Activated effector memory CD4-positive, alpha-beta T cell treated with Interleukin-2 at 50 U/mL for 16 hours (primary cell): ENCODE data around the gene ABTB1.

ENCODE experiments used
- DNase-seq: peaks from one replicate; pipeline ENCODE4 v3.0.0-alpha.2; 2020

The ABTB1 gene

DNA sequence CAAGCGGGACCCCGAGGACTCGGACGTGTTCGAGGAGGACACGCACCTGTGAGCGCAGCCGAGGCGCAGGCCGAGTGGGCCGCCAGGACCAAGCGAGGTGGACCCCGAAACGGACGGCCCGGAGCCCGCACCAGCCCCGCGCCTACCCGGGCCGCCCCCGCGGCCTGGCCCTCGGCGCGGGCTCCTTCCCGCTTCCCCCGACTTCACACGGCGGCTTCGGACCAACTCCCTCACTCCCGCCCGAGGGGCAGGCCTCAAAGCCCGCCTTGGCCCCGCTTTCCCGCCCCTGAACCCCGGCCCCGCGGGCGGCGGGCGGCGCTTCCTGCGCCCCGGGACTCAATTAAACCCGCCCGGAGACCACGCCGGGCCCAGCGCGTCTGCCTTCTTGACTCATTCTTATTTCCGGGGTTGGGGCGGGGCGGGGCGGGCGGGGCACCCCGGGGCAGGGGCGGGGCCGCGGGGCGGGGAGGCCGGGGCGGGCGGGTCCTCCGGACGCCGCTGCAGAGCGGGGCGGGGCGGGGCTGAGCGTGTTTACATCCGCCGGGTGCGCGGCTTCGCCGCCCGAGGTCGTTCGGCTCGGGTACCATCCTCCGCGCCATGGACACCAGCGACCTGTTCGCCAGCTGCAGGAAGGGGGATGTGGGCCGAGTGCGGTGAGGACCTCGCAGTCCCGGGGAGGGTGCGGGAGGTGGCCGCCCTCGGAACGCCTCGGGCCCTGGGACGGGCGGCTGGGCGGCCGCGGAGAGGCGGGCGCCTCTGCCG, at the start of gene ABTB1:
Gene ABTB1, plus strand, starts transcription at position 524 of the 762 bp plus-strand sequence. Its CDS starts 74 bp downstream, at position 598.
- DNase-seq: peak; percentile 84

DNA sequence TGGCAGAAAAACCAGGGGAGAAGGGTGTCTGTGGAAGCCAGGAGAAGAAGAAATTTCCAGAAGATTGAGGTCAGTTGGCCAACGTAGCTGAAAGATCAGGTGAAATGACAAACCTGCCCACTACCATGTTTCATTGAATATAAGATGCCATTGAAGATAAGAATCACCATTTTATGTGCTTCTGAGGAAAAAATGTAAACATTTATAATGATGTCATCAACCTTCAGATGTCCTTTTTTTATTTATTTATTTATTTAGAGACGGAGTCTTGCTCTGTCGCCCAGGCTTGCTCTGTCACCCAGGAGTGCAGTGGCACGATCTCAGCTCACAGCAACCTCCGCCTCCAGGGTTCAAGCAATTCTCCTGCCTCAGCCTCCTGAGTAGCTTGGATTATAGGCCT, 48.7 kb upstream of the ABTB1 start:
- no peak for DNase-seq

DNA sequence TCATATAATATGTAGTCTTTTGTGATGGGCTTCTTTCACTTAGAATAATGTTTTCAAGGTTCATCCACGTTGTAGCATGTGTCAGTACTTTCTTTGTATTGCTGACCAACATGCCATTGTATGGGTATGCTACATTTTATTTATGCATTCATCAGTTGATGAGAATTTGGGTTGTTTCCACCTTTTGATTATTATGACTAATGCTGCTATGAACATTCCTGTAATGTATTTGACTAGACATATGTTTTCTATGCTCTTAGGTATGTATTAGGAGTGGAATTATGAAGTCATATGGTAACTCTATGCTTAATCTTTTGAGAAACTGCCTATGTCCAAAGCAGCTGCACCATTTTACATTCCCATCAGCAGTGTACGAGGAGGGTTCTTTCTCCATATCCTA, 46.9 kb upstream of the ABTB1 start:
- DNase-seq: no peak

DNA sequence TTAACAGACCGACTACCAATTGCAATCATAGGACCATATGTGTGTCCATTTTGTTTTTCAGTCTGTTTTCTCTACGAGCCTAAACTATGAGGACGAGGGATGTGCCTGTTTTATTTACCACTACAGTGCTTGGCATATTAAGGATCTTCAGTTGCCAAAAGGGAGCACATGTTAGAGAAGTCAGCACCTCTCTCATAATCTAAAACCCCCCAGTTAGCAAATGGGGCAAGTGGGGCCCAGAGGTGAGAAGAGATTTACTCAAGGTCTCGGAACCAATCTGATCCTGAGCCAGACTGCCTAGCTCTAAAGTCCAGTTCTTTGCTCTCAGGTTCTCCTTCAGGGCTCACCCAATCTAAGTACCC, 44.3 kb upstream of the ABTB1 start:
- DNase-seq: no peak

DNA sequence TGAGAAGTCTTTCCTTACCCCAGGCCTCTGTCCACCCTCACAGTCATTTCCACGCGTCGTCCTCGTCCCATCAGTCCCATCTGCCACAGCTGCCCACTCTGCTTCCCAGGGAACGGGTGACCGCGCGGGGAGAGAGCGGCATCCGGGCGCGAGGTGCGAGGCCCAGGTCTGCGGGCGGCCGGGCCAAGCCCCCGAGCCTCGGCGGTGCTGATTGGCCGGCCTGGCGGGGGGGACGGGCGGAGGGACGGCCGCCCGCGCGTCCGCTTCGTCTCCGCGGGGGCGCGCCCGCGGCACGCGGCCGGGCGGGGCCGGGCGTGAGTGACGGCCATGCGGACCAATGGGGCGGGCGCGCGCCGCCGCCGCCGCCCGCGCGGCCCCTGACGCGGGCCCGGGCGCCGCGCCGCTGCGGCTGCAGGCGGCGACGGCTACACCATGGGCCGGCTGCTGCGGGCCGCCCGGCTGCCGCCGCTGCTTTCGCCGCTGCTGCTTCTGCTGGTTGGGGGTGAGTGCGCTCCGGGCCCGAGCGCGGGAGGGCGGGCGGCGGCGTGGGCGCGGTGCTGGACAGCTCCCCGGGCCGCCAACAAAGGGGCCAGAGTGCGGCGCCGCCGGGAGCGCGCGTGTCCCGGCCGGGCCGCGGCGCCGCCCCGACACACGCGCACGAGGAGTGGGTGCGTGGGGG, 43.8 kb upstream of the ABTB1 start, which contains the start of gene PODXL2:
Gene PODXL2, plus strand, starts transcription at position 398 of the 679 bp plus-strand sequence. Its CDS starts 35 bp downstream, at position 433.
- DNase-seq: peak; percentile 21

DNA sequence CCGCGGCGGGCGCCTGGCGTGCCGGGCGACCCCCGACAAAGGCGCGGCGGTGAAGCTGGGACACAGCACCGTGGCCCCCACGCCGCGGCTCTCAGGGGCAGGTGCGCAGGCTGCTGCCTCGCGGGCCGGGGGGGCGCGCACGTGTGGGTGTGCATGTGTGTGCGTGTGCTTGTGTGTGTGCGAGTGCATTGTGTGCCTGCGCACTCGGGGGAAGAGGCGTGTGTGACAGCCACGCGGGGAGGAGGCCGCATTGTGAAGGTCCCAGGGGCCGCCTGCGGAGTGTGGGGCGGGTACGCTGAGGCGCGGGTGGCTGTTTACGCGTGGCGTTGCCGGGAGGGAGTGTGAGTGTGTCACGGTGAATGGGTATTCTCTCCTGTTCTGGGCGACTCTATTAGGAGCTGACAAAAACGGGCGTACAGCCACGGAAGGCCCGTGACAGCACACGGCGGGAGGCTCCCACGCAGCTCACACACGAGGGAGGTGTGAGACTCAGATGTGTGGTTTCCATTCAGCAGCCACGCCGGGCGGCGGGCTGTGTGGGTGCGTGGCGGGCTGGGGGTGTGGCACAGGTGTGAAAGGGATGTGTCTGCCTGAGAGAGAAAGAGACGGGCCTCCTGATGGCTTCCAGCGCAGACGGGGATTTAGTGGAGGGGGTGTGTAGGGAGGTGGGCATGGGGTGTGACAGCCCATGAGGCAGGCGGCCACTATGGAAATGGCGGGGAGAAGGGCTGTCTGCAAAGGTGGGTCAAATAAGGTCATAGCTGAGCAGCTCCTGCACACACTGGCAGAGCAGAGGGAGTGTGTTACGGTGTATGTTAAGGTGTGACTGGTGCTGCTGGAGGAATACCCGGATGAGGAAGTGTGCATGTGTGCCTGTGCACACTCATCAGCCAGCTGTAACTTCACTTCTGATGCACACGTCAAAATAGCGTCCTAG, 43.0 kb upstream of the ABTB1 start:
- DNase-seq: peak; percentile 16

DNA sequence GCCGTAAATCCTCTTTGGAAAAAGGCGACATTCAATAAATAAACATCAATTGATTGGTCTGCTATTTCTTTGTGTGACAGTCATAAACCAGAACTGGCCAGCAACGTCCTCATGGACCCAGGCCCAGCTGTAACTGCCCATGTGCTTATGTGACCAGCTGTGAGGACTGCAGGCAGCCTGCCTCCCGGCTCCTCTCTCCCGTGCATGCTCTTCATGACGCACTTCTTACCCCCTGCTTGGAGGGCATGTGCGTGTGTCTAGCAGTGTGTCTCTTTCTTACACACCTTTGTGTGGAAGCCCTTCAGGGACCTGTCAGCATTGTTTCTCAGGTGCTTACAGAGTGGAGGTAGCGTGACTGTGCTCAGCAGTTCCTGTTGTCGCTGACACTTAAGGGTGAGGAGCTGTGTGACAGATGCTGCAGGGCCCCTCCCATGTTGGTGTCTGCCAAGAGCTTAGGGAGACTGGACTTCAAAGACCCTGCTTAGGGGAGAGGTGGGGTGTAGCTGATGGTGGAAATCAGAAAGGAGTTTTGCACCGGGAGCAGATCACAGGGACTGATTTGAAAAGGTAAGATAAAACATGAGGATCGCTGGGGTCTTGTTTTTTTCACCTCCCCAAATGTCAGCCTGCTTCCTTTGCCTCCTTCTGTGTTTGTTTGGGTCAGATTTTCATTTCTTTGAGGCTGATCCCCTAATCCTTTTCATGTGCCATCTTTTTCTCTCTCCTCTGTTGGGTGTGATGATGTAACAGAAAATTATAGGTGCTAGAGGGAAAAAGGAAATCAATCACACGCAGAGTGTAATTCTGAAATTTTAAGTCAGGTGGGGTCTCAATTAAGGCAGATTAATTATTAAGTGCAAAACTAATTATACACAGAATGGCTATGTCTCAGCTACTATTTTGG, 41.7 kb upstream of the ABTB1 start:
- no peak for DNase-seq

DNA sequence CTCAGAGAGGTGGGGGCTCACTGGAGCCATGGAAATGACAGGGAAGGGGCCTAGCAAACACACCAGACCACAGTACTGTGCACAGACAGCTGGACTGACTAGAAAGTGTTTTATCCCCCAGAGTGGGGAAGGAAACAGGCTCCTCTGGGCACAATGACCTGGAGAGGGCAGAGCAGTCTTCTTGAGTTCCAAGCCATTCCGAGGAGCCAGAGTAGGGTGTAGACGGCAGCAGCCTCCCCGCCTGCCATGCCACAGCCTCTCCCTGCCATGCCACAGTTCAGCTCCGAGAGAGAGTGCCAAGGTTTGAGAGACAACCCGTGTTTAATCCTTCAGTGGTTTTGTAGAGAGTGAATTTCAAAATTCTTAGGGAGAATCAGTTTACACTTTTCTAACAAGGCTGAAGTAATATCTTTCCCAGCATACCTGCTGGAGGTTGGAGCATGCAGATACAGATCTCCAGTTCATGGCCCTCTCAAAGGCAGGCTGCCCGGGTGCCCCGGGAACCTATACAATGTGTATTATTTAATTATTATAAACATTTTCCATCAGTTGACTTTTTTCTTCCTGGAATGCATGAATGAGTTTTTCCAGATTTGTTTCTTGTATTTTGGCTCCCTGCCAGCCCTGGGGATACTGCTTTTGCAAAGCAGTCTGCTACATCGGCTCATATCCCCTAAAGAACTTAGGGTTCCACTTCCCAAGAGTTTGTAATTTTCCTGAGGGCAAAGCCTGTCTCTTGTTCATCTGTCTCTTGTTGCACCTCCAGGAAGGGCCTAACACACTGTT, 40.5 kb upstream of the ABTB1 start:
- DNase-seq: no peak

DNA sequence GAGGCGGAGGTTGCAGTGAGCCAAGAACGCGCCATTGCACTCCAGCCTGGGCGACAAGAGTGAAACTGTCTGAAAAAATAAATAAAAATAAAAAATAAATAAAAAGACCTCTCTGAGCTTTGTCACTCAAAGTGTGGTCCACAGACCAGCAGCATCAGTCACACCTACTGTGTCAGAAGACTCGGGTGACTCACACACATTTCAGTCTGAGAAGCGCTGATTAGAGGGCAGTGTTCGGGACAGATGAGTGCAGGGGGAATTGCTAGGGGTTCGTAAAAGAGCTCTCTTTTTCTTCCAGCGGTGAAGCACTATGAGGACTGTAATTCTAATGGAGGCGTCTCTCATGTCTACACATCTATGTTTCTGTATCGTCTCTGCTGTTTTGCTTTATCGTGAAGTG, 38.1 kb upstream of the ABTB1 start:
- no peak for DNase-seq

DNA sequence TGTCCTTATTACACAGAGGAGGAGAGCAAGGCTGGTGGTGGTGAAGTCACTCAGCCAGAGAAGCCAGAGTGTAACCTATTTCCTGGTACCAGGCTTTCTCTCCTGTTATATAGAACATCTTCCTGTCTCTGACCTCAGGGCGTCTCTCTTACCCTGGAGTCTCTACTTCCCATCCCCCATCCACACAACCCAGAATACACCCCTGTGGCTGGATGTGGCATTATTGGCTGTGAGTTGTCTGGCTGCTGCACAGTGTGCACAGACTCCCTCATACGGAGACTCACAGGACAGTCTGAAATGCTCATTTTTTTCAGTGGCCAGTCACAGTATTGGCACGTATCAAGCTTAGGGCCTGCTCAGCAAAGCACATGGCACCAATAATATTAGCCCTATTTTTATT, 35.2 kb upstream of the ABTB1 start:
- DNase-seq: no peak

DNA sequence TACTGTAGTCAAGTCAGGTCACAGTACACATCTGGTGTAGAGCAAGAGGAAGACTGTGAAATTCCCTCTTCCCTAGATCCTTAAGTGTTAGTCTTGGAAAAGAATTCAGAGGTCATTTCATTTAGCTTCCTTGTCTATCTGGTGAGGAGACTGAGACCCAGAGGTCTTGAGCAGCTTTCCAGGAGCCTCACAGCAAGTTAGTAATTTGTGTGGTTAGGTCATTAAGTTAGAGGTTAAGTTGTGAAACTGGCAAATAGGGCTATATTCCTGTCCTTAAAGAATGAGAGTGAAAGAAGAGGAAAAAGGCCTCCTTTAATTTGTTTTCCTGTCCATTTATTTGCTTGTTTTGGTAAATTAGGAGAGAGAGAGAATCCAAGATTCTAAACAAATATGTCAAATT, 34.8 kb upstream of the ABTB1 start:
- no peak for DNase-seq

DNA sequence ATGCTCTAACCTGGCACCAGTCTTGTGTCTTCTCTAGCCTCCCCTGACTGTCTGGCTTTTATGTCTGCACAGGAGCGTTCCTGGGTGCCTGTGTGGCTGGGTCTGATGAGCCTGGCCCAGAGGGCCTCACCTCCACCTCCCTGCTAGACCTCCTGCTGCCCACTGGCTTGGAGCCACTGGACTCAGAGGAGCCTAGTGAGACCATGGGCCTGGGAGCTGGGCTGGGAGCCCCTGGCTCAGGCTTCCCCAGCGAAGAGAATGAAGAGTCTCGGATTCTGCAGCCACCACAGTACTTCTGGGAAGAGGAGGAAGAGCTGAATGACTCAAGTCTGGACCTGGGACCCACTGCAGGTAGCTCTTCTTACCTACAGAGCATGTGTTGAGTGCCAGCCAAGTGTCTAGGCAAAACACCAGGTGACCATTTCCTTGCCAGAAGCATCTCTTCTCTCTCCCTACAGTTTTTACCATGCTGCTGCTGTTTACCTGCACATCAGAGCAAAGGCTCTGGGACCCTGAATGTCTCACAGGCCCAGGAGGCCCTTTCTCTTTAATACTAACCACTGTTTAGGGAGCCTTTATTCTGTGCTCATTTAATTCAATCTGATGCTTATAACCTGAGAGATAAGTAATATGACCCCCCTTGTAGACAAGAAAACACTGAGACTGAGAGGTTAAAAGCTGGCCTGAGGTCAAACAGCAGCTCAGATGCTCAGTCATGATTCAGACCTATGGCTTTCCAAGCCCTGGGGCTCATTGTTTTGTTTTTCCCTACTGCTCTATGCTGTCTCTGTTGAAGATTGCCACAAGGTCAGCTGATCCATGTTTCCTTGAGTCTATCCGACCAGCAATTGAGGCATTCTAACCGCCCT, 33.3 kb upstream of the ABTB1 start:
- DNase-seq: no peak

DNA sequence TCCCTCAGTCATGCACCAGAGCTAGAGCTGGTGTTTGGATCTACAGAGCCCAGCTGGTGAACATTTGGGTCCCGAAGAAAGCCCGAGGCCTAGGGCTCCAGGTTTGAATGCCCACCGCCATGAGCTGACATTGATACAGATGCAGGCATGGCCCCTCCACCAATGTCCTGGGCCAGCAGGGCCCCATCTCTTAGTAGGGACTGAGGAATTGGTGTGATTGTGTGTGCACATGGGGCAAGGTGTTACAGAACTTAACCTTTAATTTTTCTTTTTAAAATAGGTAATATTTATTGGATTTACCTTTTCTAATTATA, 32.8 kb upstream of the ABTB1 start:
- DNase-seq: no peak

DNA sequence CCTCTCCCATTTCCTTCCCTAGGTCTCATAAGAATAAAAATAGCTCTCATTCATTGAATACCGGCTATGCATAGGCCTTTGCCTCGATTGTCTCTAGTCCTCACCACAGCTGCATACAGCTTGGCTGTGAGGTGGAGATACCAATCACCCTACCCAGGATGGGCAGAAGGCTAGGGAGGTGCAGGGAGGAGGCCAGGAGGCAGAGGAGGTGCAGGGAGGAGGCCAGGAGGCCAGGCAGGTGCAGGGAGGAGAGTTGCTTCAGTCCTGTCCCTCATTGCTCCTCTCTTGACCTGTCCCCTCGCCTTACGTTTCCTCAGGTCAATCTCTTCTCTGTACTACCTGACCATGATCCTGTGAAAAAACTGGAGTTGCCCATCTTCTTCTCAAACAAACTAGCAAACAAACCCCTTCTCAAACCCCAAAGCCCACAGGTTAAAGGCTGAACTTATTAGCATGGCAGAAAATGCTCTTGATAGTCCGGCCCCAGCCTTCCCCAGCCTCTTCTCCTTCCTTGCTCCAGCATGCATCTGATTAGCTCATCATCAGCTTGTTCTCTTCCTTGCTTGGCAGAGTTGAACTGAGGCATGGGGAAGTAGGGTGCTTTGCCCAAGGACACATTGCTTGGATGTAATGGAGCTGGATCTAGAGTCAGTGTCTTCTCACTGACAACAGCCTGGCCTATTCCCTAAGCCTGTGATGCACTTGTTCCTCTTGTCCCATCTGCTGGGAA, 27.9 kb upstream of the ABTB1 start:
- no peak for DNase-seq

DNA sequence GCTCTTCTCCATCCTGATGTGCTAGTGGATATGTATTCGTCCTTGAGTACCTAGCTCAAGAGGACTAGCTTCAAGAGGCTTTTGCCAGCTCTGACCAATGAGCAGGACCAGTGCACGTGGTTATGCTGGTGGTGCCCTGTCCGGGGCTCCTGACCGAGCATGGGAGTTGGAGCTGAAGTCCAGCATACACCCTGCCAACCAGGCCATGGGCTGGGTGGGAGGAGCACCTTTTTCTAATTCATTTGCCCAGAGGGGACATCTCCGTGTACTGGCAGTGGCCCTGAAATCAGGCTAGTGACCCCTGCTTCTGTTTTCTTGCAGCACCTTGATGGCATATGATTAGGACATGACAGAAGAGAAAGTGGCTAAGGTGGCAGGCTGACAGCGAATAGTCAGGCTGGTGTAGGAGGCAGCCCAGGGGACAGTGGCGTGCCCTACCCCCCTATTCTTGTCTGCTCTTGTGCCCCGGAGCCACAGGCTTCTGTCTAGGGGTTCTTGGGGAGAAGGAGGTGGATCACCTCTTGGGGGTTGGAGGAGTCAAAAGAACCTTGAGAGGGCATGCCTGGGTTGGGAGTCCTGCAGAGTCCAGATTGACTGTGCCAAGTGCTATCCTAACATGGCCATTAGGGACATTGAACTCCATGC, 27.3 kb upstream of the ABTB1 start:
- DNase-seq: no peak

DNA sequence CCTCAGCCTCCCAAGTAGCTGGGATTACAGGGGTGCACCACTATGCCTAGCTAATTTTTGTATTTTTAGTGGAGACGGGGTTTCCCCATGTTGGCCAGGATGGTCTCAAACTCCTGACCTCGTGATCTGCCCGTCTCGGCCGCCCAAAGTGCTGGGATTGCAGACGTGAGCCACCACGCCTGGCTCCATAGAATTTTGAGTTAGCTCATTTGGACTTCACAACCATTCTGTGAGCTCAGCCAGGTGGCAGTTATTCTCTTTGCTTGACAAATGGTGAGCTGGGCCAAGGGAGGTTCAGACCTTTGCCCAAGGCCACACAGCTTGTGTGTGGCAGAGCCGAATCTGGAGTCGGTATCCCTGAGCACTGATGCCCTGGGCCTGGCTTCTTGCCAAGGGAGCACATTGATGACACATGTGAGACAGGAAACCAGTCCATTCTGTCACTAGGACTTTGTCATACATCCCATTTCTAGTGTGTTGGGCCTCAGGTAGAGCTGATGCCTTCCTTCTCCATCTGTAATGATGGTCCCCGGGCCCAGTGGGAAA, 26.2 kb upstream of the ABTB1 start:
- DNase-seq: no peak

DNA sequence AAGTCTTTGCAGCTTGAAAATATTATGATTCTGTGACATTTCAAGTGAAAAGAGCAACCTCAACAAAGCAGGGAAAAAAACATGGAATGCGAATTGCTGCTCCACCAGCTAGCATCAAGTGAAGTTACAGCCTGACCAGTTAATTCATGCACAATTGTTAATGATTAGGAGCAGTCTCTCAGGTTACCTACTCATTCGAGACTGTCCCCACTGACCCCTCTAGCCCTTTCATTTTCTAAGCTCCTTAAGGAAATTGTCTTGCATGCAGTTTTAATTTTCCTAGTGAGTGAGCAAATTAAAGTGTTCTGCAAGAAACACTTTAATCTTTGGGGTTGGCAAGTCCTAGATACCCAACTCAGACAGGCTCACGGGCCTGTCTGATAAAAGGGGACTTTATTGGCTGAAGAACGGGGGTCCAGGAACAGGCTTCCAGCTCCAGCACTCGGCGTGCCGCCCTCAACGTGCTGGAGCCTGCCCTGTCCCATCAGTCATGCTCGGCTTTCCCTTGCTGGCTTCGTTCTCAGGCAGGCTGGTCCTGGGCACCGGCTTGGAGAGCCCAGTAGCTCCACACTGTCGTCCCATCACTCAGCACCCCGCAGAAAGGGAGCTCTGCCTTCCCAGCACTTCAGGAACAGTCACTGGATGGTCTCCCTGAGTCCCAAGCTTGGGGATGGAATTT, 25.4 kb upstream of the ABTB1 start:
- no peak for DNase-seq

DNA sequence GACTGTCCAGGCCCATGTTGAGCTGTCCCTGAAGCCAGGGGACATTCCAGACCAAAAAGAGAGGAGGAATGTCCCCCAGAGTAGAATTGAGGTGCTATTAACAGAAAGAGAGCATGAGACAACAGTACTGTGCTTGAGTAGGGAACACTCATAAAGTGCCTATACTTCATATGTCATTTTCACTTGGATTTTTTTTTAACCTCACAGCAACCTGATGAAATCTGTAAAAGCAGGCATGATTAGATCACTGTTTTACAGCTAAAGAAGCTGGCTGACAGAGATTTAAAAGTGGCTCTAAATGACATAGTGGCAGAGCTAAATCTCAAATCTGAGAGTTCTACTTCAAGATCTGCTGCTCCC, 24.9 kb upstream of the ABTB1 start:
- no peak for DNase-seq

DNA sequence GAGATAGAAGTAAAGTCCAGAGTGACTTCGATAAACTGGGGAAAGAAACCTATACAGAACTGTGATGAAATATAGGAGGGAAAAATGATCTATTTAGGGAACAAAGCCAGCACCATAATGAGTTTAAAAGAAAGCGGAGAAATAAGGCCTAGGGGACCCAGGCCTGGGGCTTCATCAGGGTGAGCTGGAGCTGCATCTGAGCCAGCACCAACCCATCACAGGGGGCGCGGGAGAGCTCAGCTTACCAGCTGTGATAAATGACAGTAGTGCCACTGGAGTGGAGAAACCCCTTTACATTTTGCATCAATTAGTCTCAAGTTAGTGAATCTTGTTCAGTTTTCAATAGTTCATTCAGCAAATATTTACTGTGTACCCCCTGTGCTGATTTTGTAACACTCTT, 22.5 kb upstream of the ABTB1 start:
- DNase-seq: no peak
